ENCODE measurements around the gene LEPROT.

LEPROT gene

GRCh38 chr1:65412984-65413375 is 7.5 kb upstream of the LEPROT start:
- Histone ChIP-seq H3K27ac (no peak overlapping the region), H3K4me1 (ENCODE audit: control insufficient read depth in 1 of 2, insufficient read depth in 1 of 2, low read depth in 1 of 2, low read length in 1 of 2) (no peaks in the 10 kb centered on the region), H3K4me3 (ENCODE audit: low read depth in 1 of 2, low read length in 1 of 2) (no peak overlapping the region), H3K36me3 (no peaks in the 10 kb centered on the region), H3K9me3 (no peaks in the 10 kb centered on the region), H3K27me3 (peaks cover 11% of the 10 kb centered on the region)
- TF ChIP-seq, protein P1, sequence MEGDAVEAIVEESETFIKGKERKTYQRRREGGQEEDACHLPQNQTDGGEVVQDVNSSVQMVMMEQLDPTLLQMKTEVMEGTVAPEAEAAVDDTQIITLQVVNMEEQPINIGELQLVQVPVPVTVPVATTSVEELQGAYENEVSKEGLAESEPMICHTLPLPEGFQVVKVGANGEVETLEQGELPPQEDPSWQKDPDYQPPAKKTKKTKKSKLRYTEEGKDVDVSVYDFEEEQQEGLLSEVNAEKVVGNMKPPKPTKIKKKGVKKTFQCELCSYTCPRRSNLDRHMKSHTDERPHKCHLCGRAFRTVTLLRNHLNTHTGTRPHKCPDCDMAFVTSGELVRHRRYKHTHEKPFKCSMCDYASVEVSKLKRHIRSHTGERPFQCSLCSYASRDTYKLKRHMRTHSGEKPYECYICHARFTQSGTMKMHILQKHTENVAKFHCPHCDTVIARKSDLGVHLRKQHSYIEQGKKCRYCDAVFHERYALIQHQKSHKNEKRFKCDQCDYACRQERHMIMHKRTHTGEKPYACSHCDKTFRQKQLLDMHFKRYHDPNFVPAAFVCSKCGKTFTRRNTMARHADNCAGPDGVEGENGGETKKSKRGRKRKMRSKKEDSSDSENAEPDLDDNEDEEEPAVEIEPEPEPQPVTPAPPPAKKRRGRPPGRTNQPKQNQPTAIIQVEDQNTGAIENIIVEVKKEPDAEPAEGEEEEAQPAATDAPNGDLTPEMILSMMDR (IDR thresholded peaks at IDR 0.05), result no peak

DNA sequence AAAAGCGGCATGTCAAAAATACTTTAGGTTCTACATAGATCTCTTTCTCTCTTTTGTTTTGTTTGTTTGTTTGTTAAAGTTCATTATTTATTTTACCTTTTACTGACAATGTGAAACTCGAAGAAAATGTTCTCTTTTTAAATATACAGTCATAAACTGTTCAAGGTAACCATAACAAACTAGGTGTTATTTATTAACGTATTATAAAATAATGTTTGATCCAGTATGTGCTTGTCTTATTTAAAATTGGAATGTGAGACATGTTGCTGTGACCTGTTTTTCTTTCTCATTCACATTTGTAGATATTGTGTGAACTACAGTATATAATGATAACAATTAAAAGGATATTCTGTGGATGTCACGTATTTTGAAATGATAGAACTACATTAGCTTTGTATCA is 5.9 kb upstream of the LEPROT start:
- Histone ChIP-seq H3K27me3 (peaks cover 15% of the 10 kb centered on the region), H3K9me3 (no peaks in the 10 kb centered on the region), H3K4me3 (ENCODE audit: low read depth in 1 of 2, low read length in 1 of 2) (no peak overlapping the region), H3K36me3 (no peaks in the 10 kb centered on the region), H3K4me1 (ENCODE audit: control insufficient read depth in 1 of 2, insufficient read depth in 1 of 2, low read depth in 1 of 2, low read length in 1 of 2) (peaks cover under 1 to 4% of the 10 kb centered on the region in 2 experiments), H3K27ac (no peak overlapping the region)
- TF ChIP-seq, protein P1 (IDR thresholded peaks at IDR 0.05), result no peak

DNA sequence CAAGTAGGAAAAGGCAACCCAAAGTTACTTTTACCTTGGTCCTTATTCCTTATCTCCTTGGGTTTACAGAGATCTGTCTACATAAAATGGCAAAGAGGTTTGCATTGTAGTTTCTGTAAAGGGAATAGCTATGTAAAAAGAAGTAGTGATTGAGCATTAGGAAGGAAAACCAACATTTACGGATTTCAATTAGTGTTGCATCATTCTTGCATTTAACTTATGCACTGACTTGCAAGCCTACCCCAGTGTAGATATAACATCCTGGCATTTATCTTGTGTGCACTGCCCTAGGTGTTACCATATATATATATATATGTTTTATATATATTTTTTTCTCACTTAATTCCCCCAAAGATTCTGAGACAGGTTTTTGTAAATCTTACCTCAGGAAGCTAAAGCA is 3.7 kb upstream of the LEPROT start:
- Histone ChIP-seq H3K27ac (no peak overlapping the region), H3K4me3 (ENCODE audit: low read depth in 1 of 2, low read length in 1 of 2) (no peak overlapping the region), H3K27me3 (peaks cover 15% of the 10 kb centered on the region), H3K4me1 (ENCODE audit: control insufficient read depth in 1 of 2, insufficient read depth in 1 of 2, low read depth in 1 of 2, low read length in 1 of 2) (peaks cover 15 to 18% of the 10 kb centered on the region in 2 experiments), H3K36me3 (no peaks in the 10 kb centered on the region), H3K9me3 (no peaks in the 10 kb centered on the region)
- TF ChIP-seq, protein P1 (IDR thresholded peaks at IDR 0.05), result no peak

- Histone ChIP-seq H3K4me3 (ENCODE audit: low read depth in 1 of 2, low read length in 1 of 2) (no peak overlapping the region), H3K9me3 (no peaks in the 10 kb centered on the region), H3K27ac (no peak overlapping the region), H3K4me1 (ENCODE audit: control insufficient read depth in 1 of 2, insufficient read depth in 1 of 2, low read depth in 1 of 2, low read length in 1 of 2) (peaks cover 24 to 28% of the 10 kb centered on the region in 2 experiments), H3K36me3 (no peaks in the 10 kb centered on the region), H3K27me3 (peaks cover 15% of the 10 kb centered on the region)
- TF ChIP-seq, protein P1 (IDR thresholded peaks at IDR 0.05), result no peak
Measured at GRCh38 chr1:65417729-65418128, 2.7 kb upstream of the LEPROT start.

- Histone ChIP-seq H3K27me3 (peaks cover 15% of the 10 kb centered on the region), H3K36me3 (no peaks in the 10 kb centered on the region), H3K9me3 (no peaks in the 10 kb centered on the region), H3K27ac (no peak overlapping the region), H3K4me1 (ENCODE audit: control insufficient read depth in 1 of 2, insufficient read depth in 1 of 2, low read depth in 1 of 2, low read length in 1 of 2) (peaks cover 31 to 33% of the 10 kb centered on the region in 2 experiments), H3K4me3 (ENCODE audit: low read depth in 1 of 2, low read length in 1 of 2) (no peak overlapping the region)
- TF ChIP-seq, protein P1 (IDR thresholded peaks at IDR 0.05), result no peak
Measured at GRCh38 chr1:65418522-65419185, 1.8 kb upstream of the LEPROT start.
